HepG2 (cell line): ENCODE measurements around the gene CIT. TPM values are rescaled to one million over a fixed set of nuclear protein-coding genes. Genes with fewer than 3 reads are reported as not detected.

Source experiments
- ATAC-seq: fragments of 200-7000 bp; cut with Tn5 transposase; 3 replicates; pipeline ENCODE4 v1.9.1; 2020; ENCODE audit warnings: mild to moderate bottlenecking, moderate library complexity
- BruUV-seq: library from RNA; stranded (reverse); fragments of 400-500 nt; replicated peaks from 2 replicates; lab custom pipeline; 2021; lab: Mats Ljungman, UMichigan
- CTCF ChIA-PET: fragments of 300-600 bp; formaldehyde crosslinking; extraction: SDS; loops from one replicate; lab custom pipeline; 2021; ENCODE audit warnings: low total read pairs, inconsistent platforms, low intra/inter-chr PET ratio; lab: Yijun Ruan, JAX
- POLR2A ChIA-PET: fragments of 350-600 bp; sonication (Branson Sonifier 250); formaldehyde crosslinking; loops from one replicate; lab custom pipeline; 2020; ENCODE audit warnings: antibody characterized with exemption, inconsistent platforms; lab: Yijun Ruan, JAX
- DNase-seq: peaks from one replicate; pipeline ENCODE4 v3.0.0-alpha.2; 2015; ENCODE audit warnings: low spot score
- FAIRE-seq: peaks from 3 replicates; lab custom pipeline; 2011; peaks lifted over from hg19 to GRCh38; lab: Jason Lieb, UNC
- H2AFZ ChIP-seq: one replicate; pipeline ENCODE4 v1.6.1; 2011; ENCODE audit warnings: low read length, inconsistent platforms
- H3K27ac ChIP-seq: fragments of 300-600 bp; 3 replicates; pipeline ENCODE4 v1.8.0; 2011; ENCODE audit warnings: mixed run types, mild to moderate bottlenecking, mixed read lengths, low read length, inconsistent platforms; ENCODE audit not compliant: insufficient read depth; ENCODE audit errors: extremely low read length
- H3K27me3 ChIP-seq, 2 experiments: fragments of 200-600 bp in 1 of 2; 2 replicates in 1 of 2; 3 replicates in 1 of 2; pipeline versions ENCODE4 v1.6.0 to v1.8.0; 2011; ENCODE audit warnings: low read length in 2 of 2, mild to moderate bottlenecking in 2 of 2, moderate library complexity in 2 of 2, inconsistent platforms in 1 of 2; ENCODE audit not compliant: insufficient read depth in 2 of 2, control insufficient read depth in 1 of 2
- H3K36me3 ChIP-seq, 2 experiments: fragments of 200-600 bp in 1 of 2; replicated peaks in 1 of 2; 2 replicates in 1 of 2; 3 replicates in 1 of 2; pipeline versions ENCODE4 v1.5.1 to v1.8.0; 2011; ENCODE audit warnings: low read length in 2 of 2, inconsistent platforms in 1 of 2; ENCODE audit not compliant: insufficient read depth in 2 of 2, control insufficient read depth in 1 of 2
- H3K4me1 ChIP-seq: 2 replicates; pipeline ENCODE4 v1.5.1; 2012; ENCODE audit warnings: low read length, inconsistent platforms; ENCODE audit not compliant: insufficient read depth
- H3K4me2 ChIP-seq: 2 replicates; pipeline ENCODE4 v1.6.0; 2011; ENCODE audit warnings: low read depth, low read length, inconsistent platforms
- H3K4me3 ChIP-seq, 3 experiments: fragments of 200-600 bp in 1 of 3; sonication (generic), shearing (Covaris generic) in 1 of 3; replicated peaks in 1 of 3; 2 replicates each; pipeline ENCODE4 v1.5.1; 2011 to 2016; ENCODE audit warnings: low read length in 3 of 3, inconsistent platforms in 2 of 3, low read depth in 2 of 3, mild to moderate bottlenecking in 2 of 3, control low read depth in 1 of 3, mixed read lengths in 1 of 3; ENCODE audit not compliant: insufficient read depth in 1 of 3
- H3K79me2 ChIP-seq: one replicate; pipeline ENCODE4 v1.6.1; 2011; ENCODE audit warnings: low read length, inconsistent platforms; ENCODE audit not compliant: insufficient read depth
- H3K9ac ChIP-seq: 2 replicates; pipeline ENCODE4 v1.6.0; 2011; ENCODE audit warnings: mild to moderate bottlenecking, low read depth, low read length, inconsistent platforms; ENCODE audit not compliant: insufficient read depth
- H3K9me3 ChIP-seq: 2 replicates; pipeline ENCODE4 v1.5.1; 2012; ENCODE audit warnings: mild to moderate bottlenecking, low read length
- H4K20me1 ChIP-seq: 2 replicates; pipeline ENCODE4 v1.6.0; 2011; ENCODE audit warnings: inconsistent platforms, mild to moderate bottlenecking, low read length, moderate library complexity; ENCODE audit not compliant: insufficient read depth
- DZIP1 ChIP-seq: sonication (generic); formaldehyde crosslinking; IDR thresholded peaks from 2 replicates; pipeline ENCODE4 v1.5.0; 2020; ENCODE audit warnings: mild to moderate bottlenecking, missing genetic modification reagents
- ESRRA ChIP-seq: sonication (generic); formaldehyde crosslinking; IDR thresholded peaks from 2 replicates; pipeline ENCODE4 v1.5.1; 2020; ENCODE audit warnings: mild to moderate bottlenecking, low read depth, missing genetic modification reagents
- GMEB1 ChIP-seq: sonication (generic); formaldehyde crosslinking; IDR thresholded peaks from 2 replicates; pipeline ENCODE4 v1.5.1; 2020; ENCODE audit warnings: missing genetic modification reagents, mild to moderate bottlenecking, borderline replicate concordance
- MAF1 ChIP-seq: sonication (generic); formaldehyde crosslinking; IDR thresholded peaks from 2 replicates; pipeline ENCODE4 v1.5.0; 2020; ENCODE audit warnings: missing genetic modification reagents, borderline replicate concordance
- MLLT10 ChIP-seq: sonication (generic); formaldehyde crosslinking; IDR thresholded peaks from 2 replicates; pipeline ENCODE4 v1.4.0; 2020; ENCODE audit warnings: missing genetic modification reagents
- POGZ ChIP-seq: sonication (generic); formaldehyde crosslinking; IDR thresholded peaks from 2 replicates; pipeline ENCODE4 v1.4.0; 2020; ENCODE audit warnings: mild to moderate bottlenecking, missing genetic modification reagents
- SALL2 ChIP-seq: sonication (generic); formaldehyde crosslinking; IDR thresholded peaks from 2 replicates; pipeline ENCODE4 v1.8.1; 2023; ENCODE audit warnings: mild to moderate bottlenecking, missing genetic modification reagents, inconsistent platforms
- SNRNP70 ChIP-seq: fragments of 200-400 bp; formaldehyde crosslinking; IDR thresholded peaks from 2 replicates; pipeline ENCODE4 v1.6.1; 2017; ENCODE audit warnings: mild to moderate bottlenecking, low read depth, low read length, moderate library complexity
- SP1 ChIP-seq, 2 experiments: fragments of 450-650 bp in 1 of 2; sonication (generic) in 1 of 2; formaldehyde crosslinking in 1 of 2; IDR thresholded peaks; 2 replicates each; pipeline versions ENCODE4 v1.4.0 to v1.6.1; 2016 to 2020; ENCODE audit warnings: missing genetic modification reagents in 1 of 2
- SRSF9 ChIP-seq: fragments of 200-400 bp; formaldehyde crosslinking; IDR thresholded peaks from 2 replicates; pipeline ENCODE4 v1.6.1; 2018; ENCODE audit warnings: borderline replicate concordance, mild to moderate bottlenecking, low read depth, low read length; ENCODE audit not compliant: insufficient read depth, poor library complexity, severe bottlenecking
- TAF1 ChIP-seq: sonication (generic); formaldehyde crosslinking; IDR thresholded peaks from 2 replicates; pipeline ENCODE4 v1.4.0; 2020; ENCODE audit warnings: missing genetic modification reagents
- XBP1 ChIP-seq: sonication (generic); formaldehyde crosslinking; IDR thresholded peaks from 2 replicates; pipeline ENCODE4 v1.5.0; 2020; ENCODE audit warnings: missing genetic modification reagents
- ZNF335 ChIP-seq: sonication (generic); formaldehyde crosslinking; IDR thresholded peaks from 2 replicates; pipeline ENCODE4 v1.4.0; 2020; ENCODE audit warnings: missing genetic modification reagents
- ZNF446 ChIP-seq: sonication (generic); formaldehyde crosslinking; IDR thresholded peaks from 2 replicates; pipeline ENCODE4 v1.5.0; 2020; ENCODE audit warnings: mild to moderate bottlenecking, missing genetic modification reagents
- ZNF616 ChIP-seq: sonication (generic); formaldehyde crosslinking; IDR thresholded peaks from 2 replicates; pipeline ENCODE4 v1.5.0; 2020; ENCODE audit warnings: low read depth, mild to moderate bottlenecking, missing genetic modification reagents
- ZNF691 ChIP-seq: sonication (generic); formaldehyde crosslinking; IDR thresholded peaks from 2 replicates; pipeline ENCODE4 v1.4.0; 2020; ENCODE audit warnings: missing genetic modification reagents, low read depth, mild to moderate bottlenecking, borderline replicate concordance
- WGBS: methylation state at CpG from one replicate; pipeline ENCODE4 v1.1.6; 2017; ENCODE audit warnings: low lambda C conversion rate; 5-methylcytosine and 5-hydroxymethylcytosine counted together
- in situ Hi-C: cut with HindIII; loops from 2 replicates; pipeline ENCODE4 v1.10.0; 2017; ENCODE audit warnings: low pct_unique_long_range_greater_than_20kb; ENCODE audit not compliant: extremely low pct_ligation_motif_present
- intact Hi-C: fragments of 100-400 bp; cut with micrococcal nuclease; formaldehyde crosslinking; loops from one replicate; pipeline ENCODE4 v1.10.0; 2022; ENCODE audit not compliant: unreplicated experiment
- polyA plus RNA-seq, 8 experiments: library from polyadenylated mRNA; depleted of rRNA in 3 of 8; stranded (reverse) in 7 of 8; unstranded in 1 of 8; fragments of >200 nt; fragmentation: Illumina TruSeq in 4 of 8; extraction: Trizol in 4 of 8; gene quantifications; 2 replicates each; pipeline versions ENCODE4 v1.2.1 to v1.2.3, GENCODE V29; 2011 to 2016; ENCODE audit warnings: low read depth in 4 of 8, missing spikeins in 1 of 8, mixed read lengths in 1 of 8; ENCODE audit not compliant: insufficient read depth in 1 of 8
- total RNA-seq, 5 experiments: library from RNA; depleted of rRNA; stranded (reverse); fragments of >200 nt; fragmentation: Illumina TruSeq; extraction: Trizol; gene quantifications; 2 replicates each; pipeline ENCODE4 v1.2.3, GENCODE V29; 2016; ENCODE audit warnings: low read depth in 1 of 5
- TF ChIP-seq, protein P1 (sequence below): sonication (generic); formaldehyde crosslinking; IDR thresholded peaks from 2 replicates; pipeline ENCODE4 v1.4.0; 2020; ENCODE audit warnings: missing genetic modification reagents

CIT gene
- total and polyA plus RNA-seq, 2 of the 13 experiments (the other 11 are each of a cell fraction or from before 2014, with no cell fraction given), result 7.7 to 11.7 TPM

DNA sequence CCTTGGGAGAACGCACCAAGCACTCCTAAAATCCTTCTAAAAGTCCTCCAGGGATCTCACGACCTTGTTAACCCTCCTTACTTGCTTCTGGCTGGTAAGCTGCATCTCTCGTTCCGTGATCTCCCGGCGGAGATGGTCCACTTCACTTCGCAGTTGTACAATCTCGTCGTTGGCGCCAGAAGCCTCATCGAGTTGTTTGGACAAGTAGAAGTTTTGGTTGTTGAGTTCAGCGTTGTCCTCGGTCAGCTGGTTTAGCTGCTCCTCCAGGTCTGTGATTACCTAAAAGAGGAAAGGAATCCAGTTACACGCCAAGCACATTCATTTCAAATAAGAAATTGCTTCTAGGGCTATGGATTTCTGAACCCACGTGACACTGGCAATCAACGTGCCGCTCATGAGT, 142.0 kb downstream of the CIT start:
- Histone ChIP-seq H3K9ac (no peak overlapping the region), H3K4me1 (no peaks in the 10 kb centered on the region), H4K20me1 (no peaks in the 10 kb centered on the region), H3K4me3 (no peak overlapping the region), H3K9me3 (no peaks in the 10 kb centered on the region), H2AFZ (no peak overlapping the region), H3K36me3 (peaks cover 4 to 32% of the 10 kb centered on the region in 2 experiments), H3K27me3 (no peaks in the 10 kb centered on the region), H3K4me2 (no peak overlapping the region), H3K79me2 (no peaks in the 10 kb centered on the region), H3K27ac (no peak overlapping the region)
- POLR2A ChIA-PET, result no interaction called here
- in situ Hi-C loops (no loop called here), intact Hi-C loops (no loop called here)
- no peak for DNase-seq
- BruUV-seq, result no TSS peak
- no peak for ATAC-seq
- WGBS, result 97% methylated on average over 17 of the region's 17 CpGs
- FAIRE-seq, result no peak
- CTCF ChIA-PET, result no interaction called here
- TF ChIP-seq ZNF446, result no peak
- TF ChIP-seq ZNF691 (CRISPR knock-in tag), result no peak
- TF ChIP-seq SNRNP70, result no peak
- TF ChIP-seq, protein P1, sequence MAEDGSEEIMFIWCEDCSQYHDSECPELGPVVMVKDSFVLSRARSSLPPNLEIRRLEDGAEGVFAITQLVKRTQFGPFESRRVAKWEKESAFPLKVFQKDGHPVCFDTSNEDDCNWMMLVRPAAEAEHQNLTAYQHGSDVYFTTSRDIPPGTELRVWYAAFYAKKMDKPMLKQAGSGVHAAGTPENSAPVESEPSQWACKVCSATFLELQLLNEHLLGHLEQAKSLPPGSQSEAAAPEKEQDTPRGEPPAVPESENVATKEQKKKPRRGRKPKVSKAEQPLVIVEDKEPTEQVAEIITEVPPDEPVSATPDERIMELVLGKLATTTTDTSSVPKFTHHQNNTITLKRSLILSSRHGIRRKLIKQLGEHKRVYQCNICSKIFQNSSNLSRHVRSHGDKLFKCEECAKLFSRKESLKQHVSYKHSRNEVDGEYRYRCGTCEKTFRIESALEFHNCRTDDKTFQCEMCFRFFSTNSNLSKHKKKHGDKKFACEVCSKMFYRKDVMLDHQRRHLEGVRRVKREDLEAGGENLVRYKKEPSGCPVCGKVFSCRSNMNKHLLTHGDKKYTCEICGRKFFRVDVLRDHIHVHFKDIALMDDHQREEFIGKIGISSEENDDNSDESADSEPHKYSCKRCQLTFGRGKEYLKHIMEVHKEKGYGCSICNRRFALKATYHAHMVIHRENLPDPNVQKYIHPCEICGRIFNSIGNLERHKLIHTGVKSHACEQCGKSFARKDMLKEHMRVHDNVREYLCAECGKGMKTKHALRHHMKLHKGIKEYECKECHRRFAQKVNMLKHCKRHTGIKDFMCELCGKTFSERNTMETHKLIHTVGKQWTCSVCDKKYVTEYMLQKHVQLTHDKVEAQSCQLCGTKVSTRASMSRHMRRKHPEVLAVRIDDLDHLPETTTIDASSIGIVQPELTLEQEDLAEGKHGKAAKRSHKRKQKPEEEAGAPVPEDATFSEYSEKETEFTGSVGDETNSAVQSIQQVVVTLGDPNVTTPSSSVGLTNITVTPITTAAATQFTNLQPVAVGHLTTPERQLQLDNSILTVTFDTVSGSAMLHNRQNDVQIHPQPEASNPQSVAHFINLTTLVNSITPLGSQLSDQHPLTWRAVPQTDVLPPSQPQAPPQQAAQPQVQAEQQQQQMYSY, result no peak
- no peak for TF ChIP-seq MLLT10 (CRISPR knock-in tag)
- no peak for TF ChIP-seq ZNF335 (CRISPR knock-in tag)
- no peak for TF ChIP-seq SP1 (IDR thresholded peaks at IDR 0.05)
- no peak for TF ChIP-seq SP1 (CRISPR knock-in tag; IDR thresholded peaks at IDR 0.05)
- no peak for TF ChIP-seq XBP1
- TF ChIP-seq MAF1 (CRISPR knock-in tag), result no peak
- no peak for TF ChIP-seq GMEB1 (CRISPR knock-in tag)
- no peak for TF ChIP-seq DZIP1
- no peak for TF ChIP-seq ESRRA (CRISPR knock-in tag)
- no peak for TF ChIP-seq ZNF616 (CRISPR knock-in tag)
- no peak for TF ChIP-seq POGZ (CRISPR knock-in tag)
- TF ChIP-seq SRSF9, result no peak
- no peak for TF ChIP-seq TAF1 (CRISPR knock-in tag)
- TF ChIP-seq SALL2 (CRISPR knock-in tag), result no peak
